GM23248 (cell line): ENCODE results near the gene MORN1. TPM values are rescaled to one million over a fixed set of nuclear protein-coding genes. Genes with fewer than 3 reads are reported as not detected.

Experiments
- DNase-seq: peaks from one replicate; pipeline ENCODE4 v3.0.0-alpha.2; 2015
- H2AFZ ChIP-seq: fragments of 200-600 bp; sonication (generic); 2 replicates; pipeline ENCODE4 v1.6.1; 2016; ENCODE audit warnings: antibody characterized with exemption
- H3F3A ChIP-seq: fragments of 200-600 bp; sonication (generic); 2 replicates; pipeline ENCODE4 v1.6.1; 2016; ENCODE audit warnings: mild to moderate bottlenecking, antibody characterized with exemption, mixed run types; ENCODE audit not compliant: insufficient read depth
- H3K27ac ChIP-seq: fragments of 200-600 bp; sonication (generic); 2 replicates; pipeline ENCODE4 v1.5.1; 2016; ENCODE audit warnings: mild to moderate bottlenecking
- H3K27me3 ChIP-seq: fragments of 200-600 bp; sonication (generic); replicated peaks from 2 replicates; pipeline ENCODE4 v1.6.1; 2016; ENCODE audit warnings: mild to moderate bottlenecking; ENCODE audit not compliant: insufficient read depth
- H3K36me3 ChIP-seq: fragments of 200-600 bp; sonication (generic); 2 replicates; pipeline ENCODE4 v1.6.1; 2016; ENCODE audit warnings: low read depth, mild to moderate bottlenecking
- H3K4me1 ChIP-seq: fragments of 200-600 bp; sonication (generic); 2 replicates; pipeline ENCODE4 v1.6.1; 2016; ENCODE audit warnings: mild to moderate bottlenecking; ENCODE audit not compliant: insufficient read depth
- H3K4me2 ChIP-seq: fragments of 200-600 bp; sonication (generic); one replicate; pipeline ENCODE4 v1.6.1; 2016; ENCODE audit warnings: mild to moderate bottlenecking; ENCODE audit not compliant: unreplicated experiment
- H3K4me3 ChIP-seq: fragments of 200-600 bp; sonication (generic); 2 replicates; pipeline ENCODE4 v1.5.1; 2016; ENCODE audit warnings: mild to moderate bottlenecking
- H3K79me2 ChIP-seq: fragments of 200-600 bp; sonication (generic); 2 replicates; pipeline ENCODE4 v1.6.1; 2016; ENCODE audit warnings: mild to moderate bottlenecking; ENCODE audit not compliant: insufficient read depth
- H3K9ac ChIP-seq: fragments of 200-600 bp; sonication (generic); 2 replicates; pipeline ENCODE4 v1.6.1; 2016; ENCODE audit warnings: mild to moderate bottlenecking
- H3K9me2 ChIP-seq: fragments of 200-600 bp; sonication (generic); 2 replicates; pipeline ENCODE4 v1.6.1; 2016; ENCODE audit warnings: mixed run types, mild to moderate bottlenecking, moderate library complexity; ENCODE audit not compliant: insufficient read depth
- H3K9me3 ChIP-seq: fragments of 200-600 bp; sonication (generic); one replicate; pipeline ENCODE4 v1.6.1; 2017; ENCODE audit warnings: low read depth
- H4K20me1 ChIP-seq: fragments of 200-600 bp; sonication (generic); 2 replicates; pipeline ENCODE4 v1.6.0; 2016; ENCODE audit not compliant: insufficient read depth
- EZH2 ChIP-seq: fragments of 200-600 bp; sonication (generic); IDR thresholded peaks from 2 replicates; pipeline ENCODE4 v1.6.1; 2018; ENCODE audit warnings: antibody characterized with exemption, mild to moderate bottlenecking; ENCODE audit not compliant: insufficient read depth, poor library complexity, severe bottlenecking
- EZH2phosphoT487 ChIP-seq: fragments of 200-600 bp; sonication (generic); IDR thresholded peaks from 2 replicates; pipeline ENCODE4 v1.6.1; 2018; ENCODE audit warnings: antibody characterized with exemption, moderate library complexity, mild to moderate bottlenecking, low read depth; ENCODE audit not compliant: insufficient read depth
- WGBS, 2 experiments: methylation state at CpG; one replicate each; pipeline ENCODE4 v1.1.6; 2015 to 2017; ENCODE audit warnings: low lambda C conversion rate in 2 of 2, low coverage in 1 of 2; ENCODE audit errors: missing lambda C conversion rate in 2 of 2; 5-methylcytosine and 5-hydroxymethylcytosine counted together
- in situ Hi-C: fragments of 300-500 bp; cut with MboI; formaldehyde crosslinking; loops from 2 replicates; pipeline ENCODE4 v1.15.0; 2020
- polyA plus RNA-seq: library from polyadenylated mRNA; unstranded; fragments of >200 nt; fragmentation: Nextera tagmentation; extraction: Ambion mirVana; gene quantifications from 2 replicates; pipeline ENCODE4 v1.2.1, GENCODE V29; 2016
- total RNA-seq: library from RNA; depleted of rRNA; stranded (reverse); fragments of >200 nt; shearing (Covaris generic); gene quantifications from 2 replicates; pipeline ENCODE4 v1.2.3, GENCODE V29; 2014

MORN1 gene
- total and polyA plus RNA-seq, 2 experiments from 2014 or later, result 7.2 to 8.8 TPM

GRCh38 chr1:2278591-2279209, 112.7 kb downstream of the MORN1 start:
- Histone ChIP-seq H3K27me3 (no peaks in the 10 kb centered on the region), H3K9ac (peak overlapping the region; percentile 54), H3K9me3 (no peaks in the 10 kb centered on the region), H3K4me3 (no peak overlapping the region; the same call in 1 of the 2 replicates), H3K4me2 (peak overlapping the region; percentile 66), H2AFZ (no peak overlapping the region), H3K36me3 (no peaks in the 10 kb centered on the region), H4K20me1 (peaks cover 5% of the 10 kb centered on the region; the same call in 1 of the 2 replicates), H3K9me2 (no peaks in the 10 kb centered on the region), H3K4me1 (peaks cover 45% of the 10 kb centered on the region), H3K79me2 (peaks cover 82% of the 10 kb centered on the region), H3K27ac (peak overlapping the region; percentile 55), H3F3A (peaks cover 5% of the 10 kb centered on the region; the same call in 1 of the 2 replicates)
- in situ Hi-C loops, result no loop called here
- 31 to 35% methylated on average over 16 of the region's 16 CpGs for WGBS, 2 experiments
- no peak for TF ChIP-seq EZH2phosphoT487
- TF ChIP-seq EZH2, result no peak
- DNase-seq, result no peak

GRCh38 chr1:2277741-2278488, 113.4 kb downstream of the MORN1 start:
- Histone ChIP-seq H3K9ac (peak overlapping the region; percentile 54), H4K20me1 (peaks cover 5% of the 10 kb centered on the region; the same call in 1 of the 2 replicates), H3F3A (peaks cover 5% of the 10 kb centered on the region; the same call in 1 of the 2 replicates), H3K4me2 (peak overlapping the region; percentile 66), H3K4me1 (peaks cover 45% of the 10 kb centered on the region), H3K79me2 (peaks cover 82% of the 10 kb centered on the region), H3K4me3 (no peak overlapping the region), H2AFZ (no peak overlapping the region), H3K9me3 (no peaks in the 10 kb centered on the region), H3K27me3 (no peaks in the 10 kb centered on the region), H3K27ac (peak overlapping the region; percentile 55), H3K9me2 (no peaks in the 10 kb centered on the region), H3K36me3 (no peaks in the 10 kb centered on the region)
- peak; percentile 63 for DNase-seq
- TF ChIP-seq EZH2, result no peak
- in situ Hi-C loops, result no loop called here
- WGBS, 2 experiments, result 79 to 82% methylated on average over 25 of the region's 25 CpGs

- H3K4me1 ChIP-seq, result peaks cover 48% of the 10 kb centered on the region
- no peak overlapping the region for H3K4me3 ChIP-seq
- H3K27ac ChIP-seq, result peak overlapping the region; percentile 55
- TF ChIP-seq EZH2phosphoT487, result no peak
- no peak for TF ChIP-seq EZH2
- WGBS, 2 experiments, result 46 to 53% methylated on average over 12 of the region's 12 CpGs
- H3K9me3 ChIP-seq, result no peaks in the 10 kb centered on the region
- no peak overlapping the region for H2AFZ ChIP-seq
- H3K79me2 ChIP-seq, result peaks cover 85% of the 10 kb centered on the region
- peaks cover 5% of the 10 kb centered on the region; the same call in 1 of the 2 replicates for H3F3A ChIP-seq
- peak; percentile 80 for DNase-seq
- no peaks in the 10 kb centered on the region for H3K9me2 ChIP-seq
- H3K27me3 ChIP-seq, result no peaks in the 10 kb centered on the region
- H3K4me2 ChIP-seq, result peak overlapping the region; percentile 66
- H3K9ac ChIP-seq, result peak overlapping the region; percentile 17; the same call in 1 of the 2 replicates
- peaks cover 9% of the 10 kb centered on the region; the same call in 1 of the 2 replicates for H4K20me1 ChIP-seq
- no peaks in the 10 kb centered on the region for H3K36me3 ChIP-seq
- in situ Hi-C loops, result no loop called here
These were observed 114.4 kb downstream of the MORN1 start for GRCh38 chr1:2276803-2277580.
